RPMI7951 (cell line): ENCODE results near the gene TM9SF1. TPM values are rescaled to one million over a fixed set of nuclear protein-coding genes. Genes with fewer than 3 reads are reported as not detected.

Source experiments
- DNase-seq: peaks from one replicate; pipeline ENCODE4 v3.0.0-alpha.2; 2012; ENCODE audit warnings: low read depth
- total RNA-seq: library from RNA; depleted of rRNA; stranded (reverse); fragments of >200 nt; shearing (Covaris generic); gene quantifications from 2 replicates; pipeline ENCODE4 v1.2.3, GENCODE V29; 2014; rRNA removed

The TM9SF1 gene
- total RNA-seq, 1 experiment from 2014 or later, result 52.5 TPM

- no peak for DNase-seq
These were observed 43.7 kb downstream of the TM9SF1 start for GRCh38 chr14:24151404-24152080.

- no peak for DNase-seq
These were observed 44.2 kb downstream of the TM9SF1 start for GRCh38 chr14:24150993-24151392.

GRCh38 chr14:24150567-24150966 lies 44.7 kb downstream of the TM9SF1 start:
- DNase-seq, result no peak

- no peak for DNase-seq
These were observed 45.2 kb downstream of the TM9SF1 start for GRCh38 chr14:24150061-24150460.

GRCh38 chr14:24149302-24149969 lies 45.8 kb downstream of the TM9SF1 start:
- no peak for DNase-seq

DNA sequence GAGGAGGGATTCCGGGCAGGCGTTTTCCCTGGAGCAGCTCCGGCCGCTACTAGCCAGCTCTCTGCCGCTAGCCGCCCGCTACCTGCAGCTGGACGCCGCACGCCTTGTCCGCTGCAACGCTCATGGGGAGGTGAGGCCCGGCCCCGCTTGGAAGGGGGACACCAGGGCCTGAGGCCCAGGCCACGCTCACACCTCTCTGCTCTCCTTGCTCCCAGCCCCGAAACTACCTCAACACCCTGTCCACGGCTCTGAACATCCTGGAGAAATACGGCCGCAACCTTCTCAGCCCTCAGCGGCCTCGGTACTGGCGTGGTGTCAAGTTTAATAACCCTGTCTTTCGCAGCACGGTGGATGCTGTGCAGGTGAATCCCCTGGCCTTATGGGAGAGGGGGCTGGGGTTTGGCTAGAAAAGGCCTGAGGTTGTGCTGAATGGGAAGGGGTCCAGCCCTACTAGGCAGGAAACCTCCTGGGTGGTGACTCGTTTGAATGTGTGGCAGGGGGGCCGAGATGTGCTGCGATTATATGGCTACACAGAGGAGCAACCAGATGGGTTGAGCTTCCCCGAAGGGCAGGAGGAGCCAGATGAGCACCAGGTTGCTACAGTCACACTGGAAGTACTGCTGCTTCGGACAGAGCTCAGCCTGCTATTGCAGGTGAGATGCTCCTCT lies 47.3 kb downstream of the TM9SF1 start:
- DNase-seq, result no peak

GRCh38 chr14:24146978-24147760 lies 48.1 kb downstream of the TM9SF1 start, which contains the start of gene RNF31:
TSS of gene RNF31 (plus strand) at chr14:24147498. CDS start at chr14:24147699, 201 bp downstream.
- DNase-seq, result peak; percentile 98

- DNase-seq, result peak; percentile 97
These were observed 48.7 kb downstream of the TM9SF1 start, which contains the start of gene PSME2 for GRCh38 chr14:24146453-24146977. TSS of gene PSME2 (minus strand) at chr14:24146610. CDS start at chr14:24146581, 29 bp downstream.

DNA sequence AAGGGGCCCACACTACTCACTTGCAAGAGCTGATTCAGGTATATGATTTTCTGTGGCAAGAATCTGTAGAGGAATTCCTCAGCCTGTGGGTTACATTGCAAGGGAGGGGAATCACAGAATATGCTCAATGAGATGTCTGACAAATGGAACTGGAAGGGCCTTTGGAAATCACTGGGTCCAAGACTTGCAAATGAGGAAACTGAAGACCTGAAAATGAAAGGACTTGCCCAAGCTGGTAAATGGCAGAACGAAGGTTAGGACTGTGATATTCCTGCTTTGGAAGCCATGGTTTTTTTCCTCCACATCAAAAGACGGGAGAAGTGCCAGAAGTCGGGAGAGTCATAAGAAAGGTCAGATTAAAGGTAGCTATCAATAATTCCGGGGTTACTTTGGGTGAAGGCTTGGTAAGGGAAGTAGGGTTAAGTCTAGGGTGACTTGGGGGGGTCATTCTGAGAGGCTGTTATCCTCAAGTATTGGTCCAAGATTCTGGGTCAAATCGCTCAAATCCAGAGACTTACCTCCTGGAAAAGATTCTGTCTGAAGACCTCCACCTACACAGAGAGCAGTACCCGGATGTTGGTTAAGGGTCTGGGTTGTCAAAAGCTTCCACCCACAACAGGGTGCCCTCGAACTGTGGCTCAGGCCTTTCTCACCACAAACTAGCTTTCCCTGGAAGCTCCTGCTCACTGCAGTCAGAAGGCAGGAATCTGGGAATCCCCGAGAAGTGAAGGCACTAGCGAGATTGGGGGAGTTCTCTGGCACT lies 49.4 kb downstream of the TM9SF1 start:
- no peak for DNase-seq

DNA sequence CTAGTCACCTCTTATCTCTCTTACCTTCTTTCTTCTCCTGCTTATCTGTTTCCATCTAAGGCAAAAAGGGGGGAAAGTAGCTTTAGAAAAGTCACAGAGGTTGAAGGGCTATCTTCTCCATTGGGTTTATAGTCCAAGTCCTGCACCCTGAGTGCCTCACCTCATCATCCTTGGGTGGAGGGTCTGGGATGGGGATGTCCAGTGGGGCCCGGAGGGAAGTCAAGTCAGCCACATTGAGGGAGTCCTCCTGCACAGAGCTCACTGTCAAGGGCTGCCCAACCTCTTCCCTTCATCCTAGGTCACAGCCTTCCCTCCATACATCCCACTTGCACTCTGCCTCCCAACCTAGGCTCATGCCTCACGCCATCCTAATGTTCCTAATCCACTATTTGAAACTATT lies 50.0 kb downstream of the TM9SF1 start:
- DNase-seq, result no peak

- no peak for DNase-seq
These were observed 50.8 kb downstream of the TM9SF1 start for GRCh38 chr14:24144451-24144850.

GRCh38 chr14:24143511-24143910 lies 51.7 kb downstream of the TM9SF1 start:
- DNase-seq, result peak; percentile 19

GRCh38 chr14:24141097-24141880 lies 54.0 kb downstream of the TM9SF1 start, which contains the start of gene EMC9:
TSS of gene EMC9 (minus strand) at chr14:24141591. CDS start at chr14:24141304, 287 bp downstream.
- peak; percentile 99 for DNase-seq

DNA sequence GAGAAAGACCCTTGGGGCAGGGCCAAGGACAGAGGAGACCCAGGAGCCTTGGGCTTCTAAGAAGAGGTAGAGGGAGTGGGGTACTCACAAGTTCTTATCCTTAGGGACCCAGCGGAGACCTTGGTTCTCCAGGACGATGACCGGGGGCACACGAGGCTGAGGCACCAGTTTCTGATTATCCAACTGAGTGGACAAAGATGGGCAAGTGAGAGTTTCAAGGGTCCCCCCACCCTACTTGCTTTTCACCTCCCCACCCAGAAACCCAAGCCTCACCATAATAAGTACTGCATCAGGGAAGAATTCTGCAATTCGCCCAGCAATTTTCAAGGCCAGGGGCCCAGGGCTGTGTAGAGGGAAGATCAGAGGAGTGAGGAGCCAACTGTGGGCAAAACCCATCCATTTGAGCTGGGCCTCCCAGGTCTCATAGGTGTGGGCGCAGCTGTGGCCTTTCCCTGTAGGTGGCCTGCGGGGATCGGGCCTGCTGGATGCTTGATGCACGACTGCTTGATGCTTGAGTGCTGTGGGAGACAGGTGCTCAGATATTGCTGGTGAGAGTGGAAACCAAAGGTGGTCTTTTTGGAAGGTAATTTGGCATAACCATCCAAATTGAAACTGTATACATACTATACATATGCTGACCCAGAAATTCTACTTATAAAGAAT lies 55.8 kb downstream of the TM9SF1 start:
- no peak for DNase-seq

Other genes with a start within 250 kb of the TM9SF1 start
- gene DHRS4, start 241.7 kb downstream of the TM9SF1 start, total RNA-seq, result 25.1 and 48.0 TPM in 2 replicates
- 15.9 and 16.5 TPM in 2 replicates for gene DHRS4L2, start 206.5 kb downstream of the TM9SF1 start, total RNA-seq
- gene CARMIL3, start 143.4 kb downstream of the TM9SF1 start, total RNA-seq, result under 0.01 and 0.12 TPM in 2 replicates
- not detected in 2 replicates for gene CPNE6, start 123.9 kb downstream of the TM9SF1 start, total RNA-seq
- 12.3 and 12.5 TPM in 2 replicates for gene PCK2, start 101.1 kb downstream of the TM9SF1 start, total RNA-seq
- 42.9 and 57.1 TPM in 2 replicates for gene DCAF11, start 80.7 kb downstream of the TM9SF1 start, total RNA-seq
- 0.60 and 1.5 TPM in 2 replicates for gene NRL, start 80.5 kb downstream of the TM9SF1 start, total RNA-seq
- 0.20 TPM in 1 of 2 replicates, not detected in the other for gene FITM1, start 64.8 kb downstream of the TM9SF1 start, total RNA-seq
- 294 and 310 TPM in 2 replicates for gene PSME1, start 59.2 kb downstream of the TM9SF1 start, total RNA-seq
- 25.8 and 32.6 TPM in 2 replicates for gene EMC9, start 53.9 kb downstream of the TM9SF1 start, total RNA-seq
- 237 and 262 TPM in 2 replicates for gene PSME2, start 48.8 kb downstream of the TM9SF1 start, total RNA-seq
- 28.5 and 37.8 TPM in 2 replicates for gene RNF31, start 47.9 kb downstream of the TM9SF1 start, total RNA-seq
- gene IRF9, start 34.2 kb downstream of the TM9SF1 start, total RNA-seq, result 39.3 and 54.4 TPM in 2 replicates
- gene REC8, start 23.4 kb downstream of the TM9SF1 start, total RNA-seq, result 0.39 and 1.1 TPM in 2 replicates
- gene IPO4, start 6.6 kb downstream of the TM9SF1 start, total RNA-seq, result 22.9 and 30.9 TPM in 2 replicates
- not detected in 2 replicates for gene TSSK4, start 10.3 kb upstream of the TM9SF1 start, total RNA-seq
- gene CHMP4A, start 18.0 kb upstream of the TM9SF1 start, total RNA-seq, result 13.5 and 39.7 TPM in 2 replicates
- 23.3 and 26.2 TPM in 2 replicates for gene MDP1, start 20.6 kb upstream of the TM9SF1 start, total RNA-seq
- 306 and 349 TPM in 2 replicates for gene NEDD8, start 36.9 kb upstream of the TM9SF1 start, total RNA-seq
- gene GMPR2, start 37.5 kb upstream of the TM9SF1 start, total RNA-seq, result 51.2 and 52.9 TPM in 2 replicates
- gene TINF2, start 47.2 kb upstream of the TM9SF1 start, total RNA-seq, result 39.5 and 42.9 TPM in 2 replicates
- gene TGM1, start 67.7 kb upstream of the TM9SF1 start, total RNA-seq, result 0.60 and 0.78 TPM in 2 replicates
- 15.8 and 20.2 TPM in 2 replicates for gene RABGGTA, start 76.2 kb upstream of the TM9SF1 start, total RNA-seq
- gene DHRS1, start 104.3 kb upstream of the TM9SF1 start, total RNA-seq, result 12.6 and 15.6 TPM in 2 replicates
- gene NOP9, start 104.4 kb upstream of the TM9SF1 start, total RNA-seq, result 10.7 and 10.8 TPM in 2 replicates
- not detected in 2 replicates for gene CIDEB, start 112.5 kb upstream of the TM9SF1 start, total RNA-seq
- gene LTB4R2, start 114.7 kb upstream of the TM9SF1 start, total RNA-seq, result 0.72 and 0.88 TPM in 2 replicates
- gene LTB4R, start 116.1 kb upstream of the TM9SF1 start, total RNA-seq, result 0.48 and 0.59 TPM in 2 replicates
- not detected in 2 replicates for gene ADCY4, start 139.6 kb upstream of the TM9SF1 start, total RNA-seq
- 0.60 and 1.3 TPM in 2 replicates for gene RIPK3, start 144.6 kb upstream of the TM9SF1 start, total RNA-seq
- gene NFATC4, start 172.7 kb upstream of the TM9SF1 start, total RNA-seq, result 10.6 and 13.1 TPM in 2 replicates
- gene NYNRIN, start 203.6 kb upstream of the TM9SF1 start, total RNA-seq, result 0.36 and 0.39 TPM in 2 replicates
- 0.72 and 1.3 TPM in 2 replicates for gene CBLN3, start 234.2 kb upstream of the TM9SF1 start, total RNA-seq
- 18.4 and 23.1 TPM in 2 replicates for gene KHNYN, start 234.5 kb upstream of the TM9SF1 start, total RNA-seq
- gene SDR39U1, start 247.3 kb upstream of the TM9SF1 start, total RNA-seq, result 12.1 and 17.1 TPM in 2 replicates